ENCODE measurements around the gene ZNF205.
A peak's percentile ranks its signal among the peaks of the same experiment; 100 is the strongest.

The ZNF205 gene

GRCh38 chr16:3094289-3095027 lies 17.9 kb upstream of the ZNF205 start:
- H3K36me3 ChIP-seq = no peaks in the 10 kb centered on the region
- TF ChIP-seq, protein P1, sequence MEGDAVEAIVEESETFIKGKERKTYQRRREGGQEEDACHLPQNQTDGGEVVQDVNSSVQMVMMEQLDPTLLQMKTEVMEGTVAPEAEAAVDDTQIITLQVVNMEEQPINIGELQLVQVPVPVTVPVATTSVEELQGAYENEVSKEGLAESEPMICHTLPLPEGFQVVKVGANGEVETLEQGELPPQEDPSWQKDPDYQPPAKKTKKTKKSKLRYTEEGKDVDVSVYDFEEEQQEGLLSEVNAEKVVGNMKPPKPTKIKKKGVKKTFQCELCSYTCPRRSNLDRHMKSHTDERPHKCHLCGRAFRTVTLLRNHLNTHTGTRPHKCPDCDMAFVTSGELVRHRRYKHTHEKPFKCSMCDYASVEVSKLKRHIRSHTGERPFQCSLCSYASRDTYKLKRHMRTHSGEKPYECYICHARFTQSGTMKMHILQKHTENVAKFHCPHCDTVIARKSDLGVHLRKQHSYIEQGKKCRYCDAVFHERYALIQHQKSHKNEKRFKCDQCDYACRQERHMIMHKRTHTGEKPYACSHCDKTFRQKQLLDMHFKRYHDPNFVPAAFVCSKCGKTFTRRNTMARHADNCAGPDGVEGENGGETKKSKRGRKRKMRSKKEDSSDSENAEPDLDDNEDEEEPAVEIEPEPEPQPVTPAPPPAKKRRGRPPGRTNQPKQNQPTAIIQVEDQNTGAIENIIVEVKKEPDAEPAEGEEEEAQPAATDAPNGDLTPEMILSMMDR (IDR thresholded peaks at IDR 0.05) = peak; percentile 52
- peaks cover 35 to 50% of the 10 kb centered on the region in 2 experiments for H3K4me1 ChIP-seq (ENCODE audit: control insufficient read depth in 1 of 2, insufficient read depth in 1 of 2, low read depth in 1 of 2, low read length in 1 of 2)
- H3K9me3 ChIP-seq = no peaks in the 10 kb centered on the region
- H3K27ac ChIP-seq = no peak overlapping the region
- H3K27me3 ChIP-seq = peaks cover 3% of the 10 kb centered on the region
- no peak overlapping the region for H3K4me3 ChIP-seq (ENCODE audit: low read depth in 1 of 2, low read length in 1 of 2)

- peak overlapping the region; percentile 70 for H3K27ac ChIP-seq
- H3K4me1 ChIP-seq (ENCODE audit: control insufficient read depth in 1 of 2, insufficient read depth in 1 of 2, low read depth in 1 of 2, low read length in 1 of 2) = peaks cover 46 to 63% of the 10 kb centered on the region in 2 experiments
- TF ChIP-seq, protein P1 (IDR thresholded peaks at IDR 0.05) = peak; percentile 46
- H3K9me3 ChIP-seq = no peaks in the 10 kb centered on the region
- H3K27me3 ChIP-seq = peaks cover 3% of the 10 kb centered on the region
- H3K36me3 ChIP-seq = no peaks in the 10 kb centered on the region
- peak overlapping the region in 1 of 2 experiments; percentile 12 for H3K4me3 ChIP-seq (ENCODE audit: low read depth in 1 of 2, low read length in 1 of 2)
Measured at GRCh38 chr16:3095869-3096268, 16.5 kb upstream of the ZNF205 start.

DNA sequence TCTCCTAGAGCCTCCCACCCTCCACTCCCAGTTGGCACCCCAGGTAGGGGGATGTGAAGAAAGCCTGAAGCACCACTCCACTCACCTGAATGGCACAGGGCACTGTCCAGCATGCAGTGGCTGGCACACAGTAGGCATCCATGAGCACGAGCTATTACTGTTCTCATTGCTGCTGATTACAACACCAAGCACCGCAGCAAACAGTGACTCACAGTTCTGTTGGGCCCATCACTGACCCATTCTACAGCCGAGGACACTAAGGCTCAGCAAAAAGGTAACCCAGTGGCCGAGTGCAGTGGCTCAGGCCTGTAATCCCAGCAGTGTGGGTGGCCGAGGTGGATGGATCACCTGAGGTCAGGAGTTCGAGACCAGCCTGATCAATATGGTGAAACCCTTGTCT lies 16.0 kb upstream of the ZNF205 start:
- Histone ChIP-seq H3K4me1 (ENCODE audit: control insufficient read depth in 1 of 2, insufficient read depth in 1 of 2, low read depth in 1 of 2, low read length in 1 of 2) (peaks cover 47 to 63% of the 10 kb centered on the region in 2 experiments), H3K4me3 (ENCODE audit: low read depth in 1 of 2, low read length in 1 of 2) (peak overlapping the region in 1 of 2 experiments; percentile 12), H3K36me3 (no peaks in the 10 kb centered on the region), H3K9me3 (no peaks in the 10 kb centered on the region), H3K27me3 (peaks cover 3% of the 10 kb centered on the region), H3K27ac (peak overlapping the region; percentile 70)
- TF ChIP-seq, protein P1 (IDR thresholded peaks at IDR 0.05) = no peak

GRCh38 chr16:3097266-3097665 lies 15.1 kb upstream of the ZNF205 start:
- H3K36me3 ChIP-seq = no peaks in the 10 kb centered on the region
- no peak overlapping the region for H3K4me3 ChIP-seq (ENCODE audit: low read depth in 1 of 2, low read length in 1 of 2)
- H3K4me1 ChIP-seq (ENCODE audit: control insufficient read depth in 1 of 2, insufficient read depth in 1 of 2, low read depth in 1 of 2, low read length in 1 of 2) = peaks cover 56 to 67% of the 10 kb centered on the region in 2 experiments
- TF ChIP-seq, protein P1 (IDR thresholded peaks at IDR 0.05) = no peak
- H3K27ac ChIP-seq = no peak overlapping the region
- peaks cover 3% of the 10 kb centered on the region for H3K27me3 ChIP-seq
- no peaks in the 10 kb centered on the region for H3K9me3 ChIP-seq

GRCh38 chr16:3098459-3099394 lies 13.7 kb upstream of the ZNF205 start, which contains the start of gene ZSCAN10:
Gene ZSCAN10 (minus strand): TSS chr16:3099294. CDS start chr16:3092937, 6,357 bp downstream.
- no peaks in the 10 kb centered on the region for H3K36me3 ChIP-seq
- H3K4me3 ChIP-seq (ENCODE audit: low read depth in 1 of 2, low read length in 1 of 2) = peak within 1 kb of the TSS; percentile 55 to 60
- TF ChIP-seq, protein P1 (IDR thresholded peaks at IDR 0.05) = no peak
- H3K9me3 ChIP-seq = no peaks in the 10 kb centered on the region
- H3K27me3 ChIP-seq = peaks cover 3% of the 10 kb centered on the region
- H3K27ac ChIP-seq = peak within 1 kb of the TSS; percentile 58
- peaks cover 56 to 68% of the 10 kb centered on the region in 2 experiments for H3K4me1 ChIP-seq (ENCODE audit: control insufficient read depth in 1 of 2, insufficient read depth in 1 of 2, low read depth in 1 of 2, low read length in 1 of 2)

Measured in neutrophil (primary cell).